GM19025 (cell line): Measurements from ENCODE around the gene PRSS57.
"Not testable (repeated sequence)": the region's sequence is repeated elsewhere in the genome, so short reads cannot be mapped to it uniquely, and the experiment has no call there.

Source experiments
- ATAC-seq: cut with Tn5 transposase; IDR thresholded peaks from one replicate; pipeline ENCODE4 v1.9.1; 2021; ENCODE audit warnings: mild to moderate bottlenecking, low read depth, moderate library complexity; ENCODE audit not compliant: unreplicated experiment

Gene PRSS57

DNA sequence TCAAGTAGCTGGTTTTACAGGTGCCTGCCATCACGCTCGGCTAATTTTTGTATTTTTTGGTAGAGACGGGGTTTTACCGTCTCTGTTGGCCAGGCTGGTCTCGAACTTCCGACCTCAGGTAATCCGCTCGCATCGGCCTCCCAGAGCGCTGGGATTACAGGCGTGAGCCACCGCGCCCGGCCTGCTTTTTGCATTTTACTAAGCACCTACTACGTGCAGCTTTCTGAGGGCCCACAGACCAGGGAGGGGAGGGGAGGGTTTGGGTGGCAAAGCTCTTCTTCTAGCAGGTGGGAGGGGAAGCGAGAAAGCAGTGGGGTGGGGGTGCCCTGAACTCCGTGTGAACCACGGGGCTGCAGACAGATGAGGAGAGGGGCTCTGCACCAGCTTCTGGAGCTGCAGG is 28.5 kb upstream of the PRSS57 start:
- no peak for ATAC-seq

DNA sequence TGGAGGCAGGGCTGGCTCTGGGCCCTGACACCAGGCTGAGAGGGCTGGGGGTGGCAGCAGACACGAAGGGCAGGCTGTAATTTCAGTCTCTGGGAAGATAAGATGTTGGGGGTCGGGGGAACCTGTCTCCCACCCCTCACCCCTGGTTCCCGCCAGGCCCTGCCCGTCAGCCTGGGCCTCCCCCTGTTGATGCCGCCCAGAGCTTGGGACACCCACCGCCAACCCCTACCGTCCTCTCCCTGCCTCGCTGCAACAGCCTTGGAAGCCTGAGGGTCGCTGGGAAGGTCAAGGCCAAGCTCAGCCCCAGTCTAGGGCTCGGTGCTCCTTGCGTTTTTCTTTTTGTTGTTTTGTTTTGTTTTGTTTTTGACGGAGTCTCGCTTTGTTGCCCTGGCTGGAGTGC is 28.0 kb upstream of the PRSS57 start:
- ATAC-seq = no peak

DNA sequence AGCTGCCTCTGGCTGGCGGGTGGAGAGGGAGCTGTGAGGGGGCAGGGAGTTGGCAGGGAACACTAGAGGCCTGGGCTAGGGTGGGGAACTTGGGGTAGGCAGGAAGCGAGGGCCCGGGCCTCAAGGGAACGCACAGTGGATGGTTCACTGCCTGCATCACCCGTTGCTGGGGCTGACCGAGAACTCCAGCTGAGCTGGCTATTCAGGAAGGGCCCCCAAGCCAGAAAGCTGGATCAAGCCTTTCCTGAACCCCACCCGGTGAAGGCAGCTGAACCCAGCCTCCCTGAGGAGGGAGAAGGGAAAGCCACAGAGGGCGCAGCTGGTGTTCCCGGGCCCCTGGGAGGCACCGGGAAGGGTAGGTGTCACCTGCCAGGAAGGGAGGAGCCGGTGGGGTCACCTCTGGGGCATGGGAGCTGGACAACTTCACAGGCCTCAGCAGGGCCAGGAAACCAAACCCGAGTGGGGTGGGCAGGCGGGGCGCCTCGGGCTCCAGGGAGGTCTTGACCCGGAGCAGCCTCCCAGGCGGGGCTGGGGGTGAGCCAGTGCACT is 27.4 kb upstream of the PRSS57 start:
- ATAC-seq = no peak

DNA sequence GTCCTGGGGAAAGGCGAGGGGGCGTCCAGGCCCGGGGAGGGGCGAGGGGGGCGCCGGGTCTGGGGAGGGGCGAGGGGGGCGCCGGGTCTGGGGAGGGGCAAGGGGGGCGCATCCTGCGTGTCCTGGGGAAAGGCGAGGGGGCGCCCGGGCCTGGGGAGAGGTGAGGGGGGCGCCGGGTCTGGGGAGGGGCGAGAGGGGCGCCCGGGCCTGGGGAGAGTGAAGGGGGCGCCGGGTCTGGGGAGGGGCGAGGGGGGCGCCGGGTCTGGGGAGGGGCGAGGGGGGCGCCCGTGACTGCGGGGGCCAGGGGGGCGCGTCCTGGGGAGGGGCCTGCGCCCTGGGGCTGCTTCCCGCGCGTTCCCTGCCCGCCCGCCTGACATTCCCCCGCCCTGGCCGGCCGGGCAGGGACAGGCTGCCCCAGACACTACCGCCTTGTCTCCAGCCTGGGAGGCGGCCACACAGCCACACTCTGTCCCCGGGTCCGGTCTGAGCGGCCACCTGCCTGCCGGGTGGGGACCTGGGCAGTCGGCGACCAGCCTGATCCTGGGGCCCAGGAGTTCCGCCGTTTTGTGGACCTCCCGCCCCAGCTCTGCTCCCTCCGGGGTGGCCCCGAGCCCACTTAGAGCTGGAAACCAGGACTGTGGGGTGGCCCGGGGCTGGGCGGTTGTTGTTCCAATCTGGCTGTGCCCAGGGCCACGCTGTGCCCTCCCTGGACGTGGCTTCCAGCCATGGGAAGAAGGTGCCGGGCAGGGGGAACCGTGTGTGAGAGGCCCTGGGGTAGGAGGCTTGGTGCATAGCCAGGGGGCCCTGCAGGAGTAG is 25.3 kb upstream of the PRSS57 start:
- ATAC-seq = no peak

DNA sequence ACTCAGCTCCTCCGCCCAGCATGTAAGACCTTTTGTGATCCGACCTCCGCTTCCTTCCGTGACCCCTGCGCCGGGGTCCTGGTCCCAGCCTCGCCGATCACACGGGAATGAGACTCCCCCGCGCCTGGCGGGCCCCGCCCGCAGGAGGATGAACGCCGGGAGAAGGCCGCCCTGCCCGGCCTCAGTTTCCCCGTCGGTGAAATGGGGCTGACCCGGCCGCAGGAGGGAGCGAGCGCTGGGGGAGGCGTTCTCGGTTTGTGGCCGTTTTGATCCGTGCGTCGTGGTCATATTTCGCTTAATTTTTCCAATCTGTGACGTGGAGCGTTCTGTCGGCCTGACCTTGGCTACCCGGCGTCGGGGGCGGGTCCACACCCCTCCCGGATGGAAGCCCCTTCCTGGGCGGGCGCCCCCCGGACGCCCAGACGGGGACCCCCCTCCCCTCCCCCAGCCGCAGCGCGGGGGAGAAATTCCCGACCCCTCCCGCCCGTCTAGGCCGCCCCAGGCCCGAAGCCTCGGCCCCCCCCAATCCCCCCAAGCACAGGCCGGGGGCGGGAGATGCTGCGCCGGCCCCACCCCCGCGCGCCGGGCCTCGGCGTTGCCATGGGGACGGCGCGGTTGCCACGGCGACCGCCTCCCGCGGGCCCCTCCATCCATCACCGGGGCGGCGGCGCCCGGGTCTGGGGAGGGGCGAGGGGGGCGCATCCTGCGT is 24.5 kb upstream of the PRSS57 start:
- no peak for ATAC-seq

DNA sequence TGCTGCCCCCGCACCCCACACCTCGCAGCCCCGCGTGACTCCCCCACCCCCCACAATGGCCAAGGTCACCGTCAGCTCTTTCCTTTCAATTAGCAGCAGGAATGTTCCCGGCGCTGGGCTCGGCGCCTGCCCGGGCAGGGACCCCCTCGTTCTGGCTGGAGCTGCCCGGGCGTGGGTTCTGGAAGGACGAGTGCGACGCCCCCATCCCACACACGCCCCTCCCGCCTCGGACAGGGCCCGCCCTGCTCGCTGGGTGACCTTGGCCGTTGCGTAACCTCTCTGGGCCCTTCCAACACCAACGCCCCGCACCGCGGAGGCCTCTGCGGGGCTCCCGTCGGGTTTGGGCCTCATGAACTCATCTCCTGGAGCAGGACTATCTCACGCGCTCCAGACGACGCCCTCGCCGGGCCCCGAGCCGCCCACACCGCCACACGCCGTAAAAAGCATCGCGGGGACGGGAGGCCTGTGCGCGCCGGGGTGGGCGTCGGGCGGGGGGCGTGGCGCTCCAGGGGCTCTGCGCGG is 23.8 kb upstream of the PRSS57 start:
- ATAC-seq = no peak

DNA sequence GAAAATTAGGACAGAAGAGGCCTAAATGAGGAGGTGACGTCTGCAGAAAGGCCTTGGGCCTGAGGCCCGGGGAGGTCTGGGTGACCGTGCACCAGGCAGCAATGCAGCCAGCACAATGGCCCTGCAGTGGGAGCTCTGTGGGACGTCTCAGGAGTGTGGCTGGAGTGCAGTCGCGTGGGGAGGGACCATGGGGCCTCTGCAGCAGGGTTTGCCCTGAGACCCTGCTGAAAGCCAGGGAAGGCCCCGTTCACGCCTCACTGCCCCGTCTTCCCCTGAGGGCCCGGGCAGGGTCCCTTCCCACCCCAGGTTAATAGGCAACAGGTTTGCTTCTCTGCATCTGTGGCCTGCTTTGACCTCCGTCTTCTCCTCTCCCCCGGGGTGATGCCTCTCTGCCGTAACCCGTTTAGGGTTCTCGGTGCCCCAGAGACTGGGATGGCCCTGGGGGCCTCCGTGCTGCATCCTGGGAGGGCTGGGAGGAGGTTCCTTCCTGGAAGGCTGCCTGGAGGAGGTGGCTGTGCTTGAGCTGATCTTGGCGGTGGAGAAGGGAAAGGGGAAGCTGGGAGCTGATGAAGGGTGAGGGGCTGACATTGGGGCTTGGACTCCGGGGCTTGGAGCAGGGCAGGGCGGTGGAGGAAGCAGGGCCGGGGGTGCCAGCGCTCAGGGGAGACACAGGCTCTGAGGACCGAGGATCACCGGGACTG is 23.1 kb upstream of the PRSS57 start:
- ATAC-seq = no peak

DNA sequence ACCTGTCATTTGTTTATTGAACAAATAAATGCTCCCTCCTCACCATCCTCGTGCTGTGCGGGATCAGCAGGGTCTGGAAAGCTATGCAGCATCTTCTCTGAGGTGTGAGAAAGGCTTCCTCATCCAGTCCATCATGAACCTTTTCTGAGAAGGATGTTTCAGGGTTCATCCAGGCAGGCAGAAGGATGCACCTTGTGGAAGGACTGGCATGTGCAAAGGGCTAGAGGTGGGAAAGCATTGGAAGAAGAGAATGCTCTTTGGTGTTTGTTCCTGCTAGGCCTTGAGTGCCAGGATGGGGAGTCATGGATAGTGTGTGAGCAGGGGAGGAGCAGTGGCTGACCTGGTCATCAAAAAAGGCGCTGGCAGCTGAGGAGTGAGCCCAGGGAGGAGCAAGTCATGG is 20.1 kb upstream of the PRSS57 start:
- ATAC-seq = no peak

DNA sequence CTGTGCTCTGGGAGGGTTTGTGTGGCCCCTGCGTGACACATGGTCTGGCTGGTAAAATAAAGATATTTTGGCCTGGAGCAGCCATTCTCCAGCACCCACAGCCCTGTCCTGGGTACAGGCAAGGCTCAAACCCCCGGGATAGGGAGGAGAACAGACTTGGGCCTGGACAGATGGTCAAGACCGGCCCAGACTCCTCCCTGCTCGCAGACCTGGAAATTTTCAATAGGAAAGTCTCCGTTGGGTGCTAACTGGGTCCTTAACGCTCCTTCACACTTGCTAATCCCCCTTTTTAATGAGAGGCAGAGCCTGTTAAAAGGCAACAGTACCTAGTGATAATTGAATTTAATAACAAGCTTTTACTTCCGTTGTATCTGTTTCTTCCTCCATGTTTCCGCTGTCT is 16.0 kb upstream of the PRSS57 start:
- ATAC-seq = no peak

DNA sequence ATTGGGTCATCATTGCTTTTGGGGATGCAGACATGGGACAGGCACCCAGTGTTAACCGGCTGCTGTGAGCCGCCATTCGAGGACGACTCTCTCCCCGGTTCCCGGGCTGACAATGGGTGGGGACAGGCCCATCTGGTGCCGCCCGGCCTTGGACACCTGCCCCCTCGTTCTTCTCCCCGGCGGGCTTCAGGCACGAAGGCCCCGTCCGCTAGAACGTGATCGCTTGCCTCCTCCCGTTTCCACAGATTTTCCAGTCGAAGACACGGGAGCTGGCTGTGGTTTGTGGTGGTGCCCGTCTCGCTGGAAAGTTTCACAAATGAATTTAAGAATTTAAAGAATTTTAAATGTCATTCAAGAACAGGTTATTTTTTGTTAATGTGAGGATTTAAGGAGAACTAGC is 15.5 kb upstream of the PRSS57 start:
- no peak for ATAC-seq

DNA sequence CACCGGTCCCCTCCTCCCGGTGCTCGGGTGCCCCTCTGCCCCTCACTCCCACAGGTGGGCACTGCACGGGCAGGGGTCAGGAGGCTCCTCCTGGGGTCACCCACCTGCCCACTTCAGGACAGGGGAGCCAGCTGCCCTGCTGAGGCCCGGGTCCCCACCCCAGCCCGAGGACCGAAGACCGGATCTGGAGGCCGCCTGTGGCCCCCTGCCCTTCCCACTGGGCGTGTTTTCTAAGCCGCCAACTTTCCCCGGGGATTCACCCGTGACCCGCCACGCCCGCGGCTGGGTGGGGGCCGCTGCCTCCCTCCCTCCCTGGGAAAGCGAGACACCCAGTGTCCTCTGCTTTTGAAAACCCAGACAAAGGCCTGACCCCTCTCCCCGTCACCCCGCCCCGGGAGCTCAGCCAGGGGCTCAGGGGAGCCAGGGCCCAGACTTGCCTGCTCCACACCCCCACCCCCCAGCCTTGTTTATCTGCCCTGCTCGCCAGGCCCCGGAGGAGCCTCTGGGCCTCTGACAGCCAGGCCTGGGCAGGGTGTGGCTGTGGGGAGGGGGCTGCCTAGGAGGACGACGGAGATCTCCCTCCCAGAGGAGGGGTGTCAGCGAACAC is 14.8 kb upstream of the PRSS57 start:
- no peak for ATAC-seq

DNA sequence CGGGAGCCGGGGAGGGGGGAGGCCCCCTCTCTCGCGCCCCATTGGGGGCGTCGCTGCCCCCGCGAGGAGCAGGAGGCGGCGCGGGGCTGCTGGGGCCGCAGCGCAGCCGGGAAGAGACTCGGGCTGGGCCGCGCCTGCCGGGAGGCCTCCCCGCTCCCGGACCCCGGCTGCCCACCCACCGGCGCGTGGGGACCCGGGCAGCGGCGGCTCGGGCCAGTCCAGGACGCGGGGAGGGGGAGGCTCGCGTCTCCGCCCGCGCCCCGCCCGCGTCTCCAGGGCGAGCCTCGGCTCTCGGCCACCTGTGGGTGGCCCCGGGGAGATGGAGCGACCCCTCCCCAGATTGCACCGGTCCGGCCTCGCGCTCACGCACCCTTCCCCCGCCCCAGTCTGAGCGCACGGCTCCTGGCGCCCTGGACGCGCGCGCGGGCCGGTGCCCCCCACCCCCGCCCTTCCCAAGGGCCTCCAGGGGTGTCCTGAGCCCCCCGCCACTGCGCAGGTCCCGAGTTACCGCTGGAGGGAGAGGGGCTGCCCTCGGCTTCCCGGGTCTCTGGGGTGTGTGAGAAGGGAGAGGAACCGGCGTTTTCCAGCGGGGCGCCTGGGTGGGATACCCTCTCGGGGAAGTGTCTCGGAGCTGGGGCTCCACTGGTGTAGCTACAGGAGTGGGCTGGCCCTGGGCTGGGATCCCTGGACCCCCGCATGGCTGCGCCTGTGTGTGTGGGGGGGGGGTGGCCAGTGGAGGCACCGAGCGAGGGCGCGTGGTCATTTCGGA is 14.1 kb upstream of the PRSS57 start:
- no peak for ATAC-seq

DNA sequence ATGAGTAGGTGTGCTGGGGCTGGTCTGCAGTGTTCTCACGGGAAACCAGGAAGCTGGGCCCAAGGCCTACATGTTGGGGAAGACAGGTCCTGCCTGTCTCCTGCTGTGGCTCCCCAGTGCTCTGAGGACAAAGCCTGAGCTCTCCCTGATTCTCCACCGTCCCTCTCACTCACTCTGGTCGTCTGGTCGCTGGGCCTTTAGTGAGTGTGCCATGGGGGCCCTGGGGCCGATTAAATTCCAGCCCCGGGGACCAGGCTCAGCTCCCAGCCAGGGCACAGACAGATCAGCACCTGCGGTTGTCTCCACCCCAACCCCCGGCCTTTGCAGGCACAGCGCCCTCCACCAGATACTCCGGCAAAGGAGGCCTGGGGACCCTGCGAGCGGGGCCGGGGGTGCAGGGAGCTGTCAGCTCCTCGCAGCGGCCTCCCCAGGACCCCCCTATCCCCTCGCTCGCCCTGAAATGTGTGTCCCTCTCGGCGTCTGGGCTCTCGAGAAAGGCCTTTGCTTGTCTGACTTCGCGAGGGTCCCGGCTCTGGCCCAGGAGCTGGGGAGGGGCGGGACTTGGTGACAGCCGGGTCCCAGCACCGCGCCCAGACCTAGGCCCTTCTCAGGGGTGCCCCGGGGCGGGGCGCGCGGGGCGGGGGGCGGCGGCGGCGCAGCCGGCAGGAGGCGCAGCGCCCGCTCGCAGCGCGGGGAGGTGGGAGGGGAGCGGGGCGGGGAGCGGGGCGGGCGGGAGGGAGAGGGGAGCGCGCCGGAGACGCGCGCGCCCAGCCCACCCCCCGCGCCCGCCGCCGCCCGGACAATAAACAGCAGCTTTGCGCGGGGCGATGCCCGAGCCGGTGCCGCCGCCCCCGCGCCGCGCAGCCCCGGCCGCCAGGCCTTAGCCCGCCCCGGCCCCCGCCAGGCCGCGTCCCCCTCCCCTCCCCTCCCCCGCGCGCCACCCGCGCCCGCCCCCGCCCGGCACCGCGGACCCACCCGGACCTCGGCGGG is 13.2 kb upstream of the PRSS57 start, which contains the start of gene PALM:
Gene PALM, plus strand, starts transcription at position 782 of the 990 bp plus-strand sequence. CDS start 212 bp downstream, outside the sequence.
- ATAC-seq = no peak

DNA sequence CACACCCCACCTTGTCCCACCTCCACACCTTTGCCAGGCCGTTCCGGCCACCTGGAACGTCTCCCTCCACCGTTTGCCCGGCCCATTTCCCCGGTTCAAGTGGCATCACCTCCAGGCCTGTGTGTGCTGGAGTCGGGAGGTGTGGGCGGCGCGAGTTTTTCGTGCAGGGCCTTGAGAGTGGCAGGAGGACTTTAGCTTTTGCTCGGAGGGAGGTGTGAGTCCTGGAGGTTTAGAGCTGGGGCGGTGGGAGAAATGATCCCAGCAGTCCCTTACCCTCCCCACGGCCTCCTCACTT is 9.1 kb upstream of the PRSS57 start:
- ATAC-seq = no peak

DNA sequence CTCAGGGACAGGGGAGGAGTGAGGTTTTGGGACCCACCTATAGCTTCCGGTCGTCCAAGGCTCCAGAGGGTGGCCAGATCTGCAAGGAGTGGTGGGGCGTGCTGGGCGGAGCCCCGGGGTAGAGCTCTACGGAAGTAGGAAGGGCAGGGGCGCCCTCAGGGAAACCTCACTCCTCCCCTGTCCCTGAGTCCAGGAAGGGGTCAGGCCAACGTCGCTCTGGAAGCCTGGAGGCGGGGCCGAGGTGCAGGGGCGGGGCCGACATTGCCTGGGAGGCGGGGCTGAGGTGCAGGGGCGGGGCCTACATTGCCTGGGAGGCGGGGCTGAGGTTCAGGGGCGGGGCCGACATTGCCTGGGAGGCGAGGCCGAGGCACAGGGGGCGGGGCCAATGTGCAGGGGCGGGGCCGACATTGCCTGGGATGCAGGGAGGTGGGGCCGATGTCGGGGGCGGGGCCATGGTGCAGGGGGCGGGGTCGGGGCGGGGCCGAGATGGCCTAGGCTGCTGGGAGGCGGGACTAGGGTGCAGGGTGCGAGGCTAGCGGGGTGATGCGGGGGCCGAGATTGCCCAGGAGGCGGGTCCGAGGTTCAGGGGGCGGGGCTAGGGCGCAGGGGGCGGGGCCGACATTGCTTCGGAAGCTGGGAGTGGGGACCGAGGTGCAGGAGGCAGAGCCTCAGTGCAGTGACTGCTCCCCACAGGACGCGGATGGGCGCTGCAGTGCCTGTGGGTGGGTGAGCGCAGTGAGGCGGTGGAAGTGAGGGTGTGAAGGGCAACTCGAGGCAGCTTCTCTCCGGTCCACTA is 8.6 kb upstream of the PRSS57 start:
- no peak for ATAC-seq

DNA sequence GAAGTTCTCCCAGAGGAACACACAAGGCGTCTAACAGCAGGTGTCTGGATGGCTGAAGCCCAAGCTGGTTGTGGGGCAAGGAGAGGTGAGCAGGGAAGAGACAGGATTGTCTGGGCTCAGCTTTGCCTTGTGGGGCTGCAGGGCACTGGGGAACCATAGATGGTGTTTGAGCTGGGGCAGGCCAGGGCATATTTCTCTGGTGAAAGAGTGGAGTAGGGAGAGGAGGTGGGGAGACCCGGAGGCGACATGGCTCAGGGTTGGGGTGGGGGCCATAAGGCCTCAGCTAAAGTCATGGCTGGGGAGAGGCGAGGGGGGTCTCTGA is 8.0 kb upstream of the PRSS57 start:
- no peak for ATAC-seq

DNA sequence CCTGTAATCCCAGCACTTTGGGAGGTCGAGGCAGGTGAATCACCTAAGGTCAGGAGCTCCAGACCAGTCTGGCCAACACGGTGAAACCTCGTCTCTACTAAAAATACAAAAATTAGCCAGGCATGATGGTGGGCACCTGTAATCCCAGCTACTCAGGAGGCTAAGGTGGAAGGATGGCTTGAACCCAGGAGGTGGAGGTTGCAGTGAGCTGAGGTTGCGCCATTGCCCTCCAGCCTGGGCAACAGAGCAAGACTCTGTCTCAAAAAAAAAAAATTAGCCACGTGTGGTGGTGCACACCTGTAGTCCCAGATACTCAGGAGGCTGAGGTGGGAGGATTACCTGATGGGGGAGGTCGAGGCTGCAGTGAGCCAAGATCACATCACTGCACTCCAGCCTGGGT is 7.6 kb upstream of the PRSS57 start:
- ATAC-seq = not testable (repeated sequence)

DNA sequence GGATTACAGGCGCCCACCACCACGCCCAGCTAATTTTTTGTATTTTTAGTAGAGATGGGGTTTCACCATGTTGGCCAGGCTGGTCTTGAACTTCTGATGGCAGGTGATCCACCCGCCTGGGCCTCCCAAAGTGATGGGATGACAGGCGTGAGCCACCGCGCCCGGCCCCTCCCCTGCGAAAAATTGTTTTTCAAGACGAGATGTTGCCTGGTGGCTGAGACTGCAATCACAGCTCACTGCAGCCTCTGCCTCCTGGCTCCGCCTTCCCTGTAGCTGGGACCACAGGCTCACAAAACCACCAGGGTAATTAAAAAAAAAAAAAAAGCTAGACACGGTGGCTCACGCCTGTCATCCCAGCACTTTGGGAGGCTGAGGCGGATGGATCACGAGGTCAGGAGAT is 4.6 kb upstream of the PRSS57 start:
- not testable (repeated sequence) for ATAC-seq
